Esophagus squamous epithelium (tissue), 4 donors: Measurements from ENCODE around the gene YPEL2.

ENCODE experiments used
- CTCF ChIP-seq, 6 experiments: fragments of 450-650 bp in 4 of 6; fragments of 200-600 bp in 2 of 6; sonication (generic) in 2 of 6; IDR thresholded peaks; one replicate each; pipeline ENCODE4 v1.5.1; 2016 to 2019; ENCODE audit warnings: antibody characterized with exemption in 6 of 6, mild to moderate bottlenecking in 4 of 6, moderate library complexity in 4 of 6
- POLR2A ChIP-seq, 4 donors: fragments of 450-650 bp; IDR thresholded peaks; one replicate each; pipeline ENCODE4 v1.6.1; 2017; ENCODE audit warnings: antibody characterized with exemption in 4 of 4, mild to moderate bottlenecking in 4 of 4, moderate library complexity in 3 of 4

GRCh38 chr17:59426031-59426430, 94.6 kb downstream of the YPEL2 start:
- TF ChIP-seq CTCF (IDR thresholded peaks at IDR 0.05): no peak
- TF ChIP-seq POLR2A (IDR thresholded peaks at IDR 0.05): no peak
